Osteoblast (primary cell): Measurements from ENCODE around the gene MRPL57. TPM values are rescaled to one million over a fixed set of nuclear protein-coding genes. Genes with fewer than 3 reads are reported as not detected.
A peak's percentile ranks its signal among the peaks of the same experiment; 100 is the strongest.
"Not testable (repeated sequence)": the region's sequence is repeated elsewhere in the genome, so short reads cannot be mapped to it uniquely, and the experiment has no call there.

Experiments used
- DNase-seq: peaks from one replicate; pipeline ENCODE4 v3.0.0; 2011; ENCODE audit warnings: low spot score, mixed read lengths; ENCODE audit not compliant: insufficient read length; ENCODE audit errors: missing footprints
- H2AFZ ChIP-seq: 2 replicates; pipeline ENCODE4 v1.6.0; 2011; ENCODE audit warnings: mild to moderate bottlenecking, low read length
- H3K27ac ChIP-seq: 2 replicates; pipeline ENCODE4 v1.5.1; 2011; ENCODE audit warnings: mild to moderate bottlenecking, low read depth, low read length, moderate library complexity
- H3K27me3 ChIP-seq: 2 replicates; pipeline ENCODE4 v1.6.0; 2012; ENCODE audit warnings: mild to moderate bottlenecking, control low read depth, inconsistent platforms, low read length, moderate library complexity; ENCODE audit not compliant: insufficient read depth
- H3K36me3 ChIP-seq: 2 replicates; pipeline ENCODE4 v1.5.1; 2011; ENCODE audit warnings: mild to moderate bottlenecking, low read length, control low read depth, moderate library complexity; ENCODE audit not compliant: insufficient read depth
- H3K4me1 ChIP-seq: 2 replicates; pipeline ENCODE4 v1.5.1; 2011; ENCODE audit warnings: mild to moderate bottlenecking, low read length, control low read depth, moderate library complexity; ENCODE audit not compliant: insufficient read depth
- H3K4me2 ChIP-seq: 2 replicates; pipeline ENCODE4 v1.6.0; 2011; ENCODE audit warnings: mild to moderate bottlenecking, low read length; ENCODE audit not compliant: insufficient read depth
- H3K4me3 ChIP-seq: fragments of 200-600 bp; sonication (generic); 3 replicates; pipeline ENCODE4 v1.5.1; 2012; ENCODE audit warnings: mild to moderate bottlenecking, low read length, inconsistent platforms; ENCODE audit not compliant: insufficient read depth
- H3K79me2 ChIP-seq: 2 replicates; pipeline ENCODE4 v1.6.0; 2012; ENCODE audit warnings: mild to moderate bottlenecking, low read length, control low read depth, inconsistent platforms; ENCODE audit not compliant: insufficient read depth
- H3K9me3 ChIP-seq: 2 replicates; pipeline ENCODE4 v1.5.1; 2011; ENCODE audit warnings: low read depth, low read length, control low read depth
- H4K20me1 ChIP-seq: 2 replicates; pipeline ENCODE4 v1.6.0; 2012; ENCODE audit warnings: mild to moderate bottlenecking, low read length, control low read depth; ENCODE audit not compliant: insufficient read depth
- CTCF ChIP-seq: IDR thresholded peaks from 2 replicates; pipeline ENCODE4 v1.5.1; 2011; ENCODE audit warnings: mild to moderate bottlenecking, low read depth, low read length, moderate library complexity; ENCODE audit errors: extremely low read depth
- total RNA-seq: library from RNA; depleted of rRNA; stranded (reverse); fragments of >200 nt; gene quantifications from 2 replicates; pipeline ENCODE4 v1.2.3, GENCODE V29; 2012

MRPL57 gene
- total RNA-seq, 1 donor = 13.4 TPM

DNA sequence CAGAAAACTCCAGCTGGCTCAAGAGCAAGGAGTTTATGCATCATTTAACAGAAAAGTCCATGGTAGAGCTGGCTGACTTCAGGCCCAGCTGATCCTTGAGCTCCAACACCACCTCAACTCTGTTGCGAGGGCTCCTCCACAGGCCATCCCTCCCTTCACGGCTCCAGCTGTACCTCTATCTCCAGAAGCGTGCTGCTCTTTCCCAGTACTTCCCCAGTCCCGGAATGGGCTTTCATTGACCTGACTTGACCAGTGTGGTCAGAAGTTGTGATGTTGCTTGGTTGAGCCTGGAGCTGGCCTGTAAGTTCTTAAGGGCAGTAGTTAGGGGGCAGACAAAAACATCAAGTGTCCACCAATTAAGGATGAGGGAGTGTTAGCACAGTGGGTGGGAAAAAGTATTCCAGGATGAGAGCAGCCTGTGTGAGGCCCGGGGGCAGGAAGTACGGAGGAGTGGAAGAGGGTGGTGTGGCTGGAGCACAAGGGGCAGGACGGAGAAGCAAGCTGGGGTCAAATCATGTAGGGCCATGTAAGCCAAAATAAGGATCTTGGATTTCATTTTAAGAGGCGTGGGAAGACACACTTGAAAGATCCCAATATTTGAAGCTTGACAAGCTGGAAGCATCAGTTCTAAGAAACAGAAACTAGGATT is 24.1 kb upstream of the MRPL57 start:
- Histone ChIP-seq H3K4me2 (no peak overlapping the region), H2AFZ (no peak overlapping the region), H3K27ac (no peak overlapping the region), H3K4me1 (peaks cover 6% of the 10 kb centered on the region), H3K4me3 (no peak overlapping the region), H4K20me1 (no peaks in the 10 kb centered on the region), H3K36me3 (peaks cover 12% of the 10 kb centered on the region), H3K9me3 (no peaks in the 10 kb centered on the region), H3K27me3 (no peaks in the 10 kb centered on the region), H3K79me2 (no peaks in the 10 kb centered on the region)
- TF ChIP-seq CTCF = no peak
- DNase-seq = no peak

GRCh38 chr13:21164631-21165030 is 11.8 kb upstream of the MRPL57 start:
- Histone ChIP-seq H3K4me2 (no peak overlapping the region), H3K36me3 (no peaks in the 10 kb centered on the region), H3K27ac (no peak overlapping the region), H2AFZ (no peak overlapping the region), H3K9me3 (no peaks in the 10 kb centered on the region), H3K27me3 (no peaks in the 10 kb centered on the region), H4K20me1 (no peaks in the 10 kb centered on the region), H3K79me2 (peaks cover 4% of the 10 kb centered on the region), H3K4me3 (no peak overlapping the region), H3K4me1 (no peaks in the 10 kb centered on the region)
- TF ChIP-seq CTCF = no peak
- DNase-seq = no peak

- not testable (repeated sequence) for H3K4me3 ChIP-seq, H3K9me3 ChIP-seq, DNase-seq, H3K27me3 ChIP-seq, H3K27ac ChIP-seq, H4K20me1 ChIP-seq, H3K79me2 ChIP-seq, H3K36me3 ChIP-seq, H3K4me2 ChIP-seq, H3K4me1 ChIP-seq
- H2AFZ ChIP-seq = peak overlapping the region; percentile 20
These were observed 10.9 kb upstream of the MRPL57 start for GRCh38 chr13:21165606-21166005.

DNA sequence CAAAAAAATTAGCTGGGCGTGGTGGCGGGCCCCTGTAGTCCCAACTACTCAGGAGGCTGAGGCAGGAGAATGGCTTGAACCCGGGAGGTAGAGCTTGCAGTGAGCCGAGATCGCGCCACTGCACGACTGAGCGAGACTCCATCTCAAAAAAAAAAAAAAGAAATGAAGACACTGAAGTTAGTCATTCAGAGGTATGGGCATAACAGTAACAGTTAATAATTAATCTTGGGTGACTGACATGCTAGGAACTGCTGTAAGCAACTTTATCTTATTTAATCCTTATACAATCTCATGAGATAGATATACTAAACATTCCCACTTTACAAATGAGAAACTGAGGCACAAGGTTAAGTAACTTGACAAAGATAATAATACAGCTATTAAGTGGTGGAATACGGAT is 5.0 kb upstream of the MRPL57 start:
- Histone ChIP-seq H3K36me3 (no peaks in the 10 kb centered on the region), H3K4me2 (no peak overlapping the region), H3K79me2 (peaks cover 29% of the 10 kb centered on the region), H3K4me3 (no peak overlapping the region), H3K4me1 (peaks cover 10% of the 10 kb centered on the region), H3K9me3 (no peaks in the 10 kb centered on the region), H3K27ac (no peak overlapping the region), H3K27me3 (no peaks in the 10 kb centered on the region), H2AFZ (no peak overlapping the region), H4K20me1 (no peaks in the 10 kb centered on the region)
- TF ChIP-seq CTCF = no peak
- no peak for DNase-seq

DNA sequence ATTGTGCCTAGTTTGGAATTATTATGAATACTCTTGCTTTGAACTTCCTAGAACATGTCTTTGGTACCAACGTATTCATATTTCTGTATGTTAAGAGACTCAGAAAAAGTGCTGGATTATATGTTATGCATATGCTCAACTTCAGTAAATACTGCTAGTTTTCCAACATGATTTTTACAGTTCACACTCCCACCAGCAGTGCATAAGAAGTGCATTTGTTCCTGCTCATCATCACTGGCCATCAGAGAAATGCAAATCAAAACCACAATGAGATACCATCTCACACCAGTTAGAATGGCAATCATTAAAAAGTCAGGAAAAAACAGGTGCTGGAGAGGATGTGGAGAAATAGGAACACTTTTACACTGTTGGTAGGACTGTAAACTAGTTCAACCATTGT is 2.7 kb upstream of the MRPL57 start:
- not testable (repeated sequence) for H4K20me1 ChIP-seq, H3K36me3 ChIP-seq, H3K9me3 ChIP-seq, H2AFZ ChIP-seq, H3K4me2 ChIP-seq, DNase-seq, H3K4me3 ChIP-seq, H3K27ac ChIP-seq, H3K27me3 ChIP-seq
- Histone ChIP-seq H3K4me1 (peaks cover 19% of the 10 kb centered on the region), H3K79me2 (peaks cover 42% of the 10 kb centered on the region)
